SKM-1 treated with dmso at 0.1 percent for 144 hours (cell line): ENCODE data around the gene KCNC2.
"Not testable (repeated sequence)": the region's sequence is repeated elsewhere in the genome, so short reads cannot be mapped to it uniquely, and the experiment has no call there.

Experiments used
- DNase-seq: peaks from one replicate; lab custom pipeline; 2025; ENCODE audit not compliant: unreplicated experiment; lab: John Stamatoyannopoulos, UW

KCNC2 gene

GRCh38 chr12:75209812-75210138, at the start of gene KCNC2:
Gene KCNC2 (minus strand): TSS chr12:75209839.
- no peak for DNase-seq

GRCh38 chr12:75259143-75259542, 49.5 kb upstream of the KCNC2 start:
- no peak for DNase-seq

DNA sequence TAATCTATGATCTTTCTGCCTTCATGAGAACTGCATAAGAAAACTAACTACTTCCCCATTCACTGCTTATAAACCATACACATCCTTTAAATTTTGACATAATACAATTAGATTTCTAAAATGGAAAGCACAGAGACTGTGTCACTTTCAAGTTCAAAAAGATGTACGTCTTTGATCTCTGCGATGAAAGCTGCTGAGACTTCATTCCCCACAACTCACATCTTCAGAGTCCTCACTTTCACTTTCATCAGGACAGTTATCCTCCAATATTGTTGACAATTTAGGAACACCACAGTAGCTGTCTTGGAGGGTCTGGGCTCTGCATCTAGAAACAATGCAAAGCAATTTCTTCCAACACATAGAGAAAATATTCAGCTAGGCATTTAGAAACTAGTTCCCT, 47.9 kb upstream of the KCNC2 start:
- DNase-seq = no peak

DNA sequence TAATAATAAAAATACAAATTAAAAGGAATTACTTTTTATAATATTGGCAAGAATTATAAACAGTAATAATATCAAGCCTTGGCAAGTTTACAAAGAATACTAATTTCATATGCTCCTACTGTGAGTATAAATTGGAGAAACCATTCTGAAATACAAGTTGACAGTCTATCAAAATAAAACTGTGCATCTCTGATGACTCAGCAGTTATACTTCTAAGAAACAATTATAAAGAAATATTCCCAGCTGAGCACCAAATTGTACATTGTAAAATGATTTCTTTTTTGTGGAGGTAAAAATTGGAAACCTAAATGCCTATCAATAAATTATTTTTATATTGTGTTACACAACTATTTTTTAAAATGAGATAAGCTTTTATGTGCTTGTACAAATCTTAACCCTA, 35.5 kb upstream of the KCNC2 start:
- DNase-seq = no peak

- no peak for DNase-seq
Observed at GRCh38 chr12:75239987-75240386, 30.3 kb upstream of the KCNC2 start.

- no peak for DNase-seq
Observed at GRCh38 chr12:75236206-75236605, 26.6 kb upstream of the KCNC2 start.

DNA sequence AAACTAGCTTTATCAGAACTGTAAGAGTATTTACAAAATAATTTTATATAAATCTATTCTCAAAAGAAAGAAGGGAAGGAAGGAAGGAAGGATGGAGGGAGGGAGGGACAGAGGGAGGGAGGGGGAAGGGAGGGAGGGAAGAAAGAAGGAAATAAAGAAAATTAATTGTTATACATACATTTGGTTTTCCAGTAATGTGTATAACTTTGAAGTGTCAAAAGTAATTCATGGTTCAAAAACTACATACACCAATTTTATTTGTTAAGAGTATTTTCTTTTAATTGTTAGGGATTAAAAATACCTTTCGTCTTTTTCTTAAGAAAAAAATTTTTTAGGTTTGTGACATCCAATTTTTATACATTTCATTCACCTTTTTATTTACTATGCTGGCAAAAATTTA, 17.5 kb upstream of the KCNC2 start:
- DNase-seq = no peak

- DNase-seq = no peak
Observed at GRCh38 chr12:75212072-75212471, 2.4 kb upstream of the KCNC2 start.

- no peak for DNase-seq
Observed at GRCh38 chr12:75208856-75209811, 505 bp downstream of the KCNC2 start.

DNA sequence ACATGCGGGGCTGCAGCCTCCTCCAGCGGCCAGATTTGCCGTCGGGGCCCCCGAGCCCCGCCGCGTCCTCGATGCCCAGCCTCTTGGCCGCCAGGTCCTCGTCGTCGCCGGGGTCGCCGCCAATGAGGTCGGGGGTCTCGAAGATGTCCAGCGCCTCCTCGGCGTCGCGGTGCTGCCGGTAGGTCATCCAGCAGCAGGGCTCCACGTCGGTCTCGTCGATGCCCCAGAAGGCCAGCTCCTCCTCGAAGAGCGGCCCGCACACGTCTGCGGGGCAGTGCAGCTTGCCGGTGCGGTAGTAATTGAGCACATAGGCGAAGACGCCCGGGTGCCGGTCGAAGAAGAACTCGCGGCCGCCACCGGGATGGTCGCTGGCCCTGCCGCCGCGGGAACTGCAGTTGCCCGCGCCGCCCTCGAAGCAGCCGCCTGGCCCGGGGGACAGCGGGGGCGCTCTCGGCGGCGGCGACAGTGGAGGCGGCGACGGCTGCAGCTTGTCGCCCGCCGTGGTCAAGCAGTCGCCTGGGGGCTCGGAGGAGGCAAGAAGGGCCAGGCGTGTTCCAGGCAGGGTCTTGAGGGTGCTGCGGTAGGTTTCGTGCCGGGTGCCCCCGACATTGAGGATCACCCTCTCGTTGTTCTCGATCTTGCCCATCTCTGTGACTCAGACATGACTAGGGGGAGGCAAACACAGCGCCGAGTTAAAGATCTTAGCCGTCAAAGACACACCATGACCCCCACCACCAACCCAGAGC, 2.1 kb downstream of the KCNC2 start:
- no peak for DNase-seq

GRCh38 chr12:75205558-75205957, 4.1 kb downstream of the KCNC2 start:
- no peak for DNase-seq

- DNase-seq = no peak
Observed at GRCh38 chr12:75196865-75197264, 12.8 kb downstream of the KCNC2 start.

DNA sequence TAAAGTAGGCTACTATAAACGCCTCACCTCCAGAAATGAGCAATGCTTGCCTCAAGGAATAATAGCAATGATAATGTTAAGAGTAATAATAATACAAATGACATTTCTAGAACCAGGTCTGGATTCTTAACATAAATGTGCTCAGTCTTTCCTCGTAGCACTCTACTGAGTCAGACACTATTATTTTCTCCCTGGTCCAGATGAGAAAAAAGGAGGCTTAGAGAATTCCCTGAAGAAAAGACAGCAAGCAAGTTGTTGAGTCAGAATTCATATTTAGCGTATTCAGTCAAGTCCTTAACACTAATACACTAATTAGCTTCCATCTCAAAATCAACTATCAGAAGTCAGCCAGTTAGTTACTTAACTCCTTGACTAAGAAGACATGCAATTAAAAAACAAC, 13.2 kb downstream of the KCNC2 start:
- no peak for DNase-seq

- DNase-seq = no peak
Observed at GRCh38 chr12:75194250-75194649, 15.4 kb downstream of the KCNC2 start.

DNA sequence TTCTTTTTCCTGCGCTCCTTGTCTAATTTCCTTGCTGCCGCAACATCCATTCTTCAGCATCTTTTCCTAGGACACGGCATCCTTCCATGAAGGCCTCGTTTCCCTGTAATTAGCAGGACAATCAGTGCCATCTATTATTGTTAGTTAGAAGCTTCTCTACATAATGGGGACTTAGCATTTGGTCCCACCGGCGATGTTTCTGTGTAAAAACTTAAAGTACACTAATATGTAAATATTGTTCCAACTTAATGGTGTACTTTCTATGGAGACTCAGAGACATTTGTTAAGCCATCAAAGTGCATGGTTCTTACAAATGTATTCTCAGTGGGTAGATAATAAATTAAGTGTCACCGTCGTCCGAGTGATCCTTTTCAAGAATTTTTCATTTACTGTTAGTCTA, 17.4 kb downstream of the KCNC2 start:
- DNase-seq = no peak

GRCh38 chr12:75190846-75191245, 18.8 kb downstream of the KCNC2 start:
- DNase-seq = no peak

- DNase-seq = not testable (repeated sequence)
Observed at GRCh38 chr12:75185881-75186280, 23.8 kb downstream of the KCNC2 start.

DNA sequence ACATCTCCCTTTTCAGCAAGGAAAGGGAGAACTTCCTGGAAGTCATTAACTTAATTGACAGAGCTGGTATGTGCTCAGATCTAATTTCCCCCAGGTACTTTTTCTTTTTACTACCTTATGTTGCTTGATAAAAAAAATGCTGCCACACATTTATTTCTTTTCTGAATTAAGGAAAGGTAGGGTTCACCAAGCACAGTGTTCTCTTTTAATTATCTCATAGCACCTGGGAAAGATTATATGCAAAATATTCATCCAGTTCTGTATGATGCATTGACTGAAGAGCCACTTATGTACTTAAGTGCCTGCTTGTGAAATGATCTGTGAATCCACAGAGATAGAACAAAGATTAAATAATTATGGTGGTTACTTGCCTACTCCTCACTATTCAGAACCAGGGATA, 25.1 kb downstream of the KCNC2 start:
- DNase-seq = no peak

- DNase-seq = no peak
Observed at GRCh38 chr12:75183967-75184366, 25.7 kb downstream of the KCNC2 start.

DNA sequence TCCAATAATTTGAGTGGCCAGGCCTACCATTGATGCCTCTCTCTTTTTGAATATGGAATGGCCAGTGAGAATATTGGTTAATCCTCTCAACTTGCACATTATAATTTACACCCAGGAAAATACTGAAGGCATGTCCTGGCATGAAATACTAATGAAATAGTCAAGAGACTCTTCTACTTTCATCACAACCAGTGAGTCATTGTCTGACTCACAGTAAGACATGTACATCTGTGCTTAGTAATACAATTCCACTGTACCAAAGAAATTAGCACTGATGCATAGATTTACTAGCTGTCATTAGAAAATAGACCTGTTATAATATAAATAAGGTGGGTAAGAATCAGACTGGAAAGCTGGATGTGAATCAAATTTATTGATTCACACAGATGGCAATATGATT, 31.6 kb downstream of the KCNC2 start:
- DNase-seq = no peak

GRCh38 chr12:75172611-75173010, 37.0 kb downstream of the KCNC2 start:
- DNase-seq = no peak

- DNase-seq = no peak
Observed at GRCh38 chr12:75170640-75171185, 38.9 kb downstream of the KCNC2 start.
